ENCODE measurements around the gene AGAP1.
A peak's percentile ranks its signal among the peaks of the same experiment; 100 is the strongest.

Gene AGAP1

GRCh38 chr2:235768606-235769005 lies 274.8 kb downstream of the AGAP1 start:
- no peak for DNase-seq (ENCODE audit: low read depth)

GRCh38 chr2:235769046-235769445 lies 275.2 kb downstream of the AGAP1 start:
- no peak for DNase-seq (ENCODE audit: low read depth)

- DNase-seq (ENCODE audit: low read depth): no peak
These were observed 277.3 kb downstream of the AGAP1 start for GRCh38 chr2:235770909-235771820.

GRCh38 chr2:235773188-235773928 lies 279.5 kb downstream of the AGAP1 start:
- DNase-seq (ENCODE audit: low read depth): no peak

GRCh38 chr2:235774153-235774870 lies 280.5 kb downstream of the AGAP1 start:
- DNase-seq (ENCODE audit: low read depth): no peak

DNA sequence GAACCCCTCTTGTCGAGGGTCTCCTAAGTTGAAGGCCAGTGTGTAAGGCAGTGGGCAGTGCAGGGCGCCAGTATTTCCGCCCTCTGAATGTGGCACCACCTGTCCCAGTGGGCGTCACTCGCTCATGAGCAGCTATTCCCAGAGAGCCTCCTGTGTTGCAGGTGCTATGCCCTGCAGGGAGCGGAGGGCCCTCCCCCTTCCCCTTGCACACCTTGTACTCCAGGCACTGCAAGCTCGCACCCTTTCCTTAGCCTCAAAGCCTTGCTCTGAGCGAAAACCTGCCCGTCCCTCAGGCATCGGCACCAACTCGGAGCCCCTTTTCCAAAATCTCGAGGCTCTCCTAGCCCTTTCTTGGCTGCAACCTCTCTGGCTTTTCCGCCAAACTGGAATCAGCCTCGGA lies 282.7 kb downstream of the AGAP1 start:
- no peak for DNase-seq (ENCODE audit: low read depth)

GRCh38 chr2:235779444-235779896 lies 285.6 kb downstream of the AGAP1 start:
- DNase-seq (ENCODE audit: low read depth): peak; percentile 7

GRCh38 chr2:235780401-235780800 lies 286.6 kb downstream of the AGAP1 start:
- no peak for DNase-seq (ENCODE audit: low read depth)

GRCh38 chr2:235781775-235782174 lies 287.9 kb downstream of the AGAP1 start:
- no peak for DNase-seq (ENCODE audit: low read depth)

DNA sequence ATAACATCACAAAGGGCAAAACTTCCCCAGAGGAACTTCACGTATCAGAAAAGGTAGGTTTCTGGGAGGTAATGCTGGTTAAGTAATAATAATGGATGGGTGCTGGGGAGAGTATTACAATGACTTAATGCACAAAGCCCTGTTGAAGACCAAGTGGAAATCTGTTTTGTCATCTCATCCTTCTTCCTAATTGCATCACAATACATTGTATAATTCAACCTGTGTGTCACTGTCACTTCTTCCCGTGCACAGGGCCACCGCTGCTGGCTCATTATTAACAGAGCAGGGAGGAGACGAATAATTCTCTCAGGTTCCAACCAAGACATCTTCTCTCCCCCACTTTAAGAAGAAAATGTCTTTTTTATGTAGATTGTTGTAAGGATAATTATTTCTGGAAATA lies 290.9 kb downstream of the AGAP1 start:
- DNase-seq (ENCODE audit: low read depth): no peak

- DNase-seq (ENCODE audit: low read depth): no peak
These were observed 295.7 kb downstream of the AGAP1 start for GRCh38 chr2:235789552-235789951.

GRCh38 chr2:235793163-235793752 lies 299.4 kb downstream of the AGAP1 start:
- no peak for DNase-seq (ENCODE audit: low read depth)

DNA sequence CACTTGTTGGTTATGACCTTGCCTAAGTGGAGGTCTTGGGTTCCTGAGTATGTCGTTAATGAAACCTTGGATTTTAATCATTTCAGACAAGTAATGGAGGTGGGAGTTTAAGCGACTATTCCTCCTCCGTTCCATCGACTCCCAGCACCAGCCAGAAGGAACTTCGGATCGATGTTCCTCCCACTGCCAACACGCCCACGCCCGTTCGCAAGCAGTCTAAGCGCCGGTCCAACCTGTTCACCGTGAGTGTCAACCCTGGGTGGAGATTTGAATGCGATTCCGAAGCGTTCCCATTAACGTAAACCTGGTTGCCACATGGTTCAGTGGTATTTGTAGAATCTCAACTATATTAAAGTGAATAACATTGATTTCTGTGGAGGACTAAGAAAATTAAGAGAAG lies 305.4 kb downstream of the AGAP1 start:
- DNase-seq (ENCODE audit: low read depth): no peak

DNA sequence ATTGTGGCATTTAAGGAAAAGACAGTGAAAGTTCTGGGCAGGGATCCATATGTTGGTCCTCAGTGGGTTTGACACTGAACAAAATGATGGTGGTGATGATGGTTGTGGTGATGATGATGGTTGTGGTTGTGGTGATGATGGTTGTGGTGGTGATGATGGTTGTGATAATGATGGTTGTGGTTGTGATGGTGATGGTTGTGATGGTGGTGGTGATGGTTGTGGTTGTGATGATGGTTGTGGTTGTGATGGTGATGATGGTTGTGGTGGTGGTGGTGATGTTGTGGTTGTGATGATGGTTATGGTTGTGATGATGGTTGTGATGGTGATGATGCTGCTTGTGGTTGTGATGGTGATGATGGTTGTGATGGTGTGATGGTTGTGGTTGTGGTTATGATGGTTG lies 308.7 kb downstream of the AGAP1 start:
- DNase-seq (ENCODE audit: low read depth): no peak

GRCh38 chr2:235803028-235803427 lies 309.2 kb downstream of the AGAP1 start:
- no peak for DNase-seq (ENCODE audit: low read depth)

GRCh38 chr2:235804676-235805075 lies 310.8 kb downstream of the AGAP1 start:
- DNase-seq (ENCODE audit: low read depth): no peak

- DNase-seq (ENCODE audit: low read depth): no peak
These were observed 313.3 kb downstream of the AGAP1 start for GRCh38 chr2:235806986-235807750.

GRCh38 chr2:235808366-235808765 lies 314.5 kb downstream of the AGAP1 start:
- no peak for DNase-seq (ENCODE audit: low read depth)

GRCh38 chr2:235810252-235810651 lies 316.4 kb downstream of the AGAP1 start:
- DNase-seq (ENCODE audit: low read depth): no peak

DNA sequence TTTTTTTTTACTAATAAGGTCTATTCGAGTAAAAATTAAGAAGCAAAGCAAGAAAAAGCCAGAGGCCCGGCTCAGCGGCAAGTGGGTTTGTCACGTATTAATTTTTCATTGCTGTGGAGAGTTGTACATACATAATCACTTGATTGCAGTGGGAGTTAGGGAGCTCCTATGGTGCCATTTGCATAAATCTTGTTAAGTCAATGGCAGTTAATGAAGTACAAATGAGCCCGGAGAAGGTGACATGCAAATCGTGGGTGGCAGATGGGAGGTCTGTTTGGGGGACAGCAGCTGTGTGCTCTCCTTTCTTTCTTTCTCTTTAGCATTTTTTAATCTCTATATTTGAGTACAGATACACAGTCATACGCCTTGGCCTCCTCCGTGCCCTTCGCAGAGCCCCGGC lies 317.0 kb downstream of the AGAP1 start:
- DNase-seq (ENCODE audit: low read depth): no peak

- no peak for DNase-seq (ENCODE audit: low read depth)
These were observed 317.8 kb downstream of the AGAP1 start for GRCh38 chr2:235811446-235812184.

Data from activated gamma-delta T cell treated with anti-CD3 and anti-CD28 coated beads, Interleukin-2, amount 50 U/mL, for 16 hours (primary cell).